Muscle of leg (tissue), 11 donors: Measurements from ENCODE around the gene LIMCH1. TPM values are rescaled to one million over a fixed set of nuclear protein-coding genes. Genes with fewer than 3 reads are reported as not detected.
"Not testable (repeated sequence)": the region's sequence is repeated elsewhere in the genome, so short reads cannot be mapped to it uniquely, and the experiment has no call there.

ENCODE experiments used
- DNase-seq: peaks from one replicate; pipeline ENCODE4 v3.0.0; 2013
- H3K27ac ChIP-seq: one replicate; pipeline ENCODE4 v1.5.1; 2013; ENCODE audit warnings: mild to moderate bottlenecking, low read length, control low read depth
- H3K27me3 ChIP-seq: one replicate; pipeline ENCODE4 v1.6.1; 2013; ENCODE audit warnings: low read length; ENCODE audit not compliant: control insufficient read depth, insufficient read depth
- H3K36me3 ChIP-seq: one replicate; pipeline ENCODE4 v1.6.1; 2013; ENCODE audit warnings: low read length; ENCODE audit not compliant: control insufficient read depth, insufficient read depth
- H3K4me1 ChIP-seq: one replicate; pipeline ENCODE4 v1.6.1; 2013; ENCODE audit warnings: low read length; ENCODE audit not compliant: control insufficient read depth, insufficient read depth
- H3K4me3 ChIP-seq: one replicate; pipeline ENCODE4 v1.5.1; 2013; ENCODE audit warnings: low read length, control low read depth
- H3K9me3 ChIP-seq: replicated peaks from 2 replicates; pipeline ENCODE4 v1.6.1; 2013; ENCODE audit warnings: low read depth, low read length; ENCODE audit not compliant: control insufficient read depth
- WGBS: methylation state at CpG from one replicate; pipeline ENCODE4 v1.1.5; 2013; ENCODE audit warnings: missing lambda C conversion rate; ENCODE audit not compliant: insufficient coverage; 5-methylcytosine and 5-hydroxymethylcytosine counted together
- polyA plus RNA-seq, 8 donors: library from polyadenylated mRNA; unstranded; fragments of 120-200 nt; gene quantifications; one replicate each; pipeline versions ENCODE4 v1.2.1 to v1.2.3, GENCODE V29; 2013; ENCODE audit warnings: inconsistent platforms in 1 of 8, low replicate concordance in 1 of 8; ENCODE audit not compliant: insufficient read length in 8 of 8, insufficient read depth in 1 of 8
- total RNA-seq: library from RNA; stranded (reverse); fragments of 120-200 nt; gene quantifications from one replicate; pipeline ENCODE4 v1.2.4, GENCODE V29; 2013

LIMCH1 gene
- total and polyA plus RNA-seq, 9 donors, result 69.8 to 122 (median 98.0) TPM

DNA sequence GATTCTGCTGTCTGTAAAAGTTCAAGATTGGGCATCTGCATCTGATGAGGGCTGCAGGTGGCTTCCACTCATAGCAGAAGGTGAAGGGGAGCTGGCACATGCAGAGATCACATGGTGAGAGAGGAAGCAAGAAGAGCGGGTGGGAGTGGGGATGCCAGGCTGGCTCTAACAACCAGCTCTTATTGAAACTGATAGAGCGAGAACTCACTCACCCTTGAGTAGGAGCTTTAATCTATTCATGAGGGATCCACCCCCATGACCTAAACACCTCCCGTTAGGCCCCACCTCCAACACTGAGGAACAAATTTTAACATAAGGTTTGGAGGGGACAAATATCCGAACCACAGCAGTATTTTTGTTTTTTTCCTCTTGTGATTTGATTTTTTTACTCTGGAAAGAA is 164.8 kb downstream of the LIMCH1 start:
- no peak for DNase-seq
- Histone ChIP-seq H3K9me3 (no peaks in the 10 kb centered on the region), H3K27ac (no peak overlapping the region), H3K4me1 (no peaks in the 10 kb centered on the region), H3K27me3 (peaks cover 2% of the 10 kb centered on the region), H3K36me3 (peaks cover 4% of the 10 kb centered on the region), H3K4me3 (no peak overlapping the region)
- no CpG with 5 or more reads among the region's 4 CpGs for WGBS

DNA sequence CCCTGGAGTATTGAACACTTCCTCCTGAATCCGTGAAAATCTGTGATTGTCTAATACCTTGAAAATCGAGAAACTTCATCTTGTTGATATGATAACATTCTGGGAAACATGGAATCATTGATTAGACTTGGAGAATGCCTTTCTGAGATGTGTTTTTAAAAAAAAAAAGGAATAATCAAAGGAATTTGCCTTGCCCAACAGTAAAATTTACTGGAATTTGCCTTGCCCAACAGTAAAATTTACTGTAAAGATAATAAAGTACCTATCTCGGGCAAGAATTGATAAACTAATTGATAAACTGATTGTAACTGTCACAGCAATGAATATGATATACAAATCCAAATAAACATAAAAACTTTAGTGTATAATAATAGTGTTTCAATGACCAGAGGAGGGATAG is 165.8 kb downstream of the LIMCH1 start:
- Histone ChIP-seq H3K36me3 (no peaks in the 10 kb centered on the region), H3K4me3 (no peak overlapping the region), H3K27ac (no peak overlapping the region), H3K9me3 (no peaks in the 10 kb centered on the region), H3K4me1 (no peaks in the 10 kb centered on the region), H3K27me3 (peaks cover 2% of the 10 kb centered on the region)
- DNase-seq, result no peak
- no CpG with 5 or more reads among the region's 3 CpGs for WGBS

- H3K4me3 ChIP-seq, result no peak overlapping the region
- no peak overlapping the region for H3K27ac ChIP-seq
- no peaks in the 10 kb centered on the region for H3K36me3 ChIP-seq
- no peaks in the 10 kb centered on the region for H3K4me1 ChIP-seq
- no peak for DNase-seq
- 60% methylated on average over 1 of the region's 5 CpGs for WGBS
- H3K27me3 ChIP-seq, result no peaks in the 10 kb centered on the region
- H3K9me3 ChIP-seq, result no peaks in the 10 kb centered on the region
These were observed 172.0 kb downstream of the LIMCH1 start for GRCh38 chr4:41709844-41710481.

DNA sequence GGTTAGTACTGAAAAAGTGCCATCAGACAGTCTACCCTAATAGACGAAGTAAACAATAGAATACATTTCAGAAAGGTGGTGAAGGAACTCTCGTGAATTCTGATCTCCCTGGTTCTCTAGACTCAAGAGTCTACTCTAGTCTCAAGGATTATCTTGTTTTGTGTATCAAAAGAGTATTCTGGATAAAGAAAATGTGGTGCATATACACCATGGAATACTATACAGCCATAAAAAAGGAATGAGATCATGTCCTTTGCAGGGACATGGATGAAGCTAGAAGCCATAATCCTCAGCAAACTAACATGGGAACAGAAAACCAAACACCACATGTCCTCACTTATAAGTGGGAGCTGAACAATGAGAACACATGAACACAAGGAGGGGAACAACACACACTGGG is 173.7 kb downstream of the LIMCH1 start:
- not testable (repeated sequence) for H3K27ac ChIP-seq, H3K27me3 ChIP-seq, H3K4me1 ChIP-seq, H3K4me3 ChIP-seq, H3K36me3 ChIP-seq, H3K9me3 ChIP-seq, DNase-seq
- no CpG with 5 or more reads among the region's 2 CpGs for WGBS

DNA sequence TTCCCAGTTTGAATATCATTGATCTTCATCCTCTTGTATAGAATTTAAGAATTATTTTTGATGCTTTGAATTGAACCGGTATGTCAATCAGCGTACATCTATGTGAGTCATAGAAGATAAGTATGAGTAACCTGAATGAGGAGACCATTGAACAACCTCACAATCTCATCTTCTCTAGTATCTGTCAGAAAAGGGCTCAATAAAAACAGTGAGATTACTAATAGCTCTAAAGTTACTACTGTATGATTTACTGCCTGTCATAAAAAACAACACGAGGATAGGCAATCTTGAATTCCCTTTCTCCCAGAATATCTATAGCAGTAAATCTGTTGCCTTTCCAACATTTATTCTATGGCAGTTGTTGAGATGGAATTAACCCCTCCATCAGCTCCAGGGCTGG is 174.5 kb downstream of the LIMCH1 start:
- Histone ChIP-seq H3K4me3 (no peak overlapping the region), H3K27me3 (no peaks in the 10 kb centered on the region), H3K27ac (no peak overlapping the region), H3K4me1 (no peaks in the 10 kb centered on the region), H3K9me3 (no peaks in the 10 kb centered on the region), H3K36me3 (no peaks in the 10 kb centered on the region)
- no peak for DNase-seq
- no CpG with 5 or more reads among the region's 3 CpGs for WGBS

DNA sequence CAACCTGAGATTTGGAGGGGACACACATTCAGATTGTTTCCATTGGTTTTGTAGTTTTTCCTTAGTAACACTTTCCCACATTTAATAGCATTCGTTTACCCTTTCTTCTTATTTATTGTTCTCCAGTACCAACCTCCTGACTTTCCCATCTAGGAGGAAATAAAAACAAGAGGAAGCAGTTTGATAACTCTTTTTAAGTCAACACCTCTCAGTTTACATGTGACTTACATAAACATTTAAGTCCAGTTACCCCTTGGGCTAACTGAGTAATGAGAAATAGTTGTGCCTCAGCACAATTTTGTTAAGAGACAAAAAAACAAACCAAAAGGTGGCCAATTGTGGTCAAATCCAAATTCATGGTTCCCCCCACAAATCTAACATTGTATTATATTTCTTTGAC is 175.8 kb downstream of the LIMCH1 start:
- Histone ChIP-seq H3K4me3 (no peak overlapping the region), H3K27ac (no peak overlapping the region), H3K27me3 (no peaks in the 10 kb centered on the region), H3K36me3 (no peaks in the 10 kb centered on the region), H3K4me1 (no peaks in the 10 kb centered on the region), H3K9me3 (no peaks in the 10 kb centered on the region)
- no CpG with 5 or more reads among the region's 1 CpG for WGBS
- no peak for DNase-seq

GRCh38 chr4:41714364-41715000 is 176.5 kb downstream of the LIMCH1 start:
- DNase-seq, result no peak
- no CpG with 5 or more reads among the region's 6 CpGs for WGBS
- H3K27me3 ChIP-seq, result no peaks in the 10 kb centered on the region

DNA sequence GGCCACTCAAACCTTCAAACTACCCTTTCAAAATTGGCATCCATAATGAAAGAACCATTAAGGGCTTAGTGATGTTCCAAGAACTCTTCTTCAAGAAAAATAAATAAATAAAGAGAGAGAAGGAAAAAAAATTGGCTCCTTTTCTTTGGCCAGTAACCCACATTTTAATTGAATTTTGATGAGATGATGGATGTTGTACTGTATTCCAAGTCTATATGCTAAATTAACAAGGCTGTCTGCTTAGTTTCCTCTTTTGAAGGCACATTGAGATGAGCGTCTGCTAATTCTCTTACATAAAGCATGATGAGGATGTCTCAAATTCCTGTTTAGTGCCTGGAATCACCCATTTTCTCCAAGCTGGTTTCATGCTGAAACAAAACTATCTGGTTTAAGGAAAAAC is 177.2 kb downstream of the LIMCH1 start:
- H3K27ac ChIP-seq, result no peak overlapping the region
- WGBS, result no CpG with 5 or more reads among the region's 1 CpG
- H3K27me3 ChIP-seq, result peaks cover 3% of the 10 kb centered on the region
- H3K9me3 ChIP-seq, result no peaks in the 10 kb centered on the region
- peak; percentile 42 for DNase-seq
- H3K4me1 ChIP-seq, result no peaks in the 10 kb centered on the region
- H3K4me3 ChIP-seq, result no peak overlapping the region
- no peaks in the 10 kb centered on the region for H3K36me3 ChIP-seq

More at GRCh38 chr4:41714364-41715000, 176.5 kb downstream of the LIMCH1 start:
- Histone ChIP-seq H3K4me3 (no peak overlapping the region), H3K9me3 (no peaks in the 10 kb centered on the region), H3K36me3 (no peaks in the 10 kb centered on the region), H3K4me1 (no peaks in the 10 kb centered on the region), H3K27ac (no peak overlapping the region)

DNA sequence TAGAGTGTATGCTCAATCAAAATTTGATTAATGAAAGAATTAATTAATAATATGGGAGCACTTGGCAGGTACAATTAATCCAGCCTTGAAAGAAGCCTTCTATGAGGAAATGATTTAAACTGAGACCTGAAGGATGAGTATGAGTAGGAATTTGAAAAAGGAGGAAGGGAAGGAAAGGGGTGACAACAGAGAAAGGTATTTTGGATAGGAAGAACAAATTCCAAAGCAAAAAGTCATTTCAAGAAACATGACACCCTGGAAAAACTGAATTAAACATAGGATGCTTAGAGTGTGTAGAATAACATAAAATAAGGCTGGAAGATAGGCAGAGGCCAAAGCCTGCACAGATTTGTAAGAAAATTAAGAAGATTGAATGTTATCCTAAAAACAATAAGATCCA is 180.9 kb downstream of the LIMCH1 start:
- H3K27ac ChIP-seq, result no peak overlapping the region
- H3K36me3 ChIP-seq, result no peaks in the 10 kb centered on the region
- H3K4me1 ChIP-seq, result no peaks in the 10 kb centered on the region
- no peak overlapping the region for H3K4me3 ChIP-seq
- DNase-seq, result no peak
- H3K9me3 ChIP-seq, result no peaks in the 10 kb centered on the region
- peaks cover 6% of the 10 kb centered on the region for H3K27me3 ChIP-seq

DNA sequence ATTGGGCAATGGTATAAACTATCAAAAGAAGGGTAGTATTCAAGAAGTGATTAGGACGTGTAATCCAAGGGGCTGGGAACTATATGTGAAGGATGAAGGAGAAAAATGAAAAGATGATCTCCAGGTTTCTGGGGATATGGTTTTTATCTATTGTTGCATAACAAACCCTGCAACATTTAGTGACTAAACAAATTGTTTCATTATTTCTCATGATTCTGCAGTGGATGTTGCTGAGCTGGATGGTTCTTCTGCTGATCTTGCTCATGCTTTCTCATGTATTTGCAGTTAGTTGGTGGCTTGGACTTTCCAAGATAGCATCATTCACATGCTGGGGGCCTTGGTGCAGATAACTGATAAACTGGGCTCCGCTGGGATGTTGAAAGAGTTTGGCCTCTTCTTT is 181.5 kb downstream of the LIMCH1 start:
- Histone ChIP-seq H3K9me3 (no peaks in the 10 kb centered on the region), H3K4me3 (no peak overlapping the region), H3K27me3 (peaks cover 6% of the 10 kb centered on the region), H3K4me1 (no peaks in the 10 kb centered on the region), H3K27ac (no peak overlapping the region), H3K36me3 (no peaks in the 10 kb centered on the region)
- DNase-seq, result no peak
- 100% methylated on average over 1 of the region's 2 CpGs for WGBS

DNA sequence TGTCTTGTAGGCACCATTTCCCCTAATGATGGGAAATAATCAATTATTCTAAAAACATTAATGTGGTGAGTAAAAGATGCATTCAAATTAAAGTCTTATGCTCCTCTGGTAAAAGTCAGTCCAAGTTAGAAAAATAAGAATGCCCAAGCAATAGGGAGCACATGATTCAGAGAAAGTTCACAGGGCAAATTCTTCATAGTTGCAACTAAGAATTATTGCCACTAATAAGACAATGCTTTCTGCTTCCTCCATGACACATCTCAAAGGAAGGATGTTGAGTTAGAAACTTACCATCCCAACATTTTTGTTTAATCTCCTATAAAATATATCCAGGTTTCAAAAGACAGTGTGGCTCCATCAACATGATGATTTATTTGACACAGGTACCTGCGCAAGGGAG is 184.2 kb downstream of the LIMCH1 start:
- Histone ChIP-seq H3K27ac (no peak overlapping the region), H3K36me3 (no peaks in the 10 kb centered on the region), H3K27me3 (peaks cover 6% of the 10 kb centered on the region), H3K4me1 (no peaks in the 10 kb centered on the region), H3K4me3 (no peak overlapping the region), H3K9me3 (no peaks in the 10 kb centered on the region)
- DNase-seq, result no peak
- 100% methylated on average over 1 of the region's 1 CpG for WGBS
